HL-60 (cell line): ENCODE data around the gene LIPC.

ENCODE experiments used
- CTCF ChIP-seq: IDR thresholded peaks from one replicate; pipeline ENCODE4 v1.5.1; 2011; ENCODE audit warnings: low read length, control low read depth, inconsistent platforms; ENCODE audit not compliant: insufficient read depth
- GABPA ChIP-seq: IDR thresholded peaks from 2 replicates; pipeline ENCODE4 v1.6.1; 2012; ENCODE audit warnings: low read depth
- POLR2AphosphoS5 ChIP-seq: IDR thresholded peaks from 2 replicates; pipeline ENCODE4 v1.6.1; 2012; ENCODE audit warnings: low read depth

- TF ChIP-seq CTCF, result no peak
- TF ChIP-seq POLR2AphosphoS5, result no peak
- no peak for TF ChIP-seq GABPA
These were observed 174.2 kb downstream of the LIPC start for GRCh38 chr15:58605931-58606530.
